HEK293 (cell line): Measurements from ENCODE around the gene YDJC.
A peak's percentile ranks its signal among the peaks of the same experiment; 100 is the strongest.

Experiments used
- AEBP2 ChIP-seq: fragments of 450-650 bp; formaldehyde crosslinking; IDR thresholded peaks from 2 replicates; pipeline ENCODE4 v1.5.1; 2016; ENCODE audit warnings: missing biosample characterization, missing genetic modification characterization, borderline replicate concordance
- HIC1 ChIP-seq: fragments of 450-650 bp; formaldehyde crosslinking; IDR thresholded peaks from 2 replicates; pipeline ENCODE4 v1.5.1; 2016; ENCODE audit warnings: missing biosample characterization, missing genetic modification characterization
- HOXA7 ChIP-seq: sonication (generic); formaldehyde crosslinking; IDR thresholded peaks from 2 replicates; pipeline ENCODE4 v1.8.1; 2022; ENCODE audit warnings: missing genetic modification reagents, borderline replicate concordance
- MEIS1 ChIP-seq: sonication (generic); formaldehyde crosslinking; IDR thresholded peaks from 2 replicates; pipeline ENCODE4 v1.8.1; 2022; ENCODE audit warnings: missing genetic modification reagents, mild to moderate bottlenecking, borderline replicate concordance
- SALL2 ChIP-seq: fragments of 450-650 bp; formaldehyde crosslinking; IDR thresholded peaks from 2 replicates; pipeline ENCODE4 v1.5.0; 2017; ENCODE audit warnings: missing biosample characterization, mild to moderate bottlenecking, missing genetic modification characterization, borderline replicate concordance
- TCF7L2 ChIP-seq: IDR thresholded peaks from 2 replicates; pipeline ENCODE4 v1.6.1; 2011; ENCODE audit warnings: low read depth, mild to moderate bottlenecking, inconsistent platforms, low read length, moderate library complexity, borderline replicate concordance
- WT1 ChIP-seq: fragments of 450-650 bp; formaldehyde crosslinking; IDR thresholded peaks from 2 replicates; pipeline ENCODE4 v1.5.1; 2016; ENCODE audit warnings: missing biosample characterization, missing genetic modification characterization
- ZBTB48 ChIP-seq: fragments of 450-650 bp; formaldehyde crosslinking; IDR thresholded peaks from 2 replicates; pipeline ENCODE4 v1.5.1; 2016; ENCODE audit warnings: missing biosample characterization, missing genetic modification characterization
- ZNF169 ChIP-seq: fragments of 450-650 bp; formaldehyde crosslinking; IDR thresholded peaks from 2 replicates; pipeline ENCODE4 v1.5.1; 2016; ENCODE audit warnings: missing biosample characterization, missing genetic modification characterization
- ZNF175 ChIP-seq: fragments of 450-650 bp; formaldehyde crosslinking; IDR thresholded peaks from 2 replicates; pipeline ENCODE4 v1.5.1; 2016; ENCODE audit warnings: missing biosample characterization, missing genetic modification characterization
- ZNF24 ChIP-seq: fragments of 450-650 bp; formaldehyde crosslinking; IDR thresholded peaks from 2 replicates; pipeline ENCODE4 v1.5.1; 2016; ENCODE audit warnings: missing biosample characterization, missing genetic modification characterization
- ZNF266 ChIP-seq: fragments of 450-650 bp; formaldehyde crosslinking; IDR thresholded peaks from 2 replicates; pipeline ENCODE4 v1.5.1; 2016; ENCODE audit warnings: missing biosample characterization, missing genetic modification characterization, low read depth
- ZNF274 ChIP-seq, 2 experiments: fragments of 200-500 bp in 1 of 2; fragments of 450-650 bp in 1 of 2; sonication (Bioruptor generic) in 1 of 2; formaldehyde crosslinking in 1 of 2; IDR thresholded peaks; 2 replicates each; pipeline versions ENCODE4 v1.5.1 to v1.6.1; 2014 to 2016; ENCODE audit warnings: borderline replicate concordance in 1 of 2, inconsistent platforms in 1 of 2, low read length in 1 of 2, missing biosample characterization in 1 of 2, missing genetic modification characterization in 1 of 2
- ZNF366 ChIP-seq: fragments of 450-650 bp; formaldehyde crosslinking; conservative IDR thresholded peaks from 2 replicates; pipeline ENCODE4 v1.5.1; 2016; ENCODE audit warnings: missing biosample characterization, missing genetic modification characterization
- ZNF416 ChIP-seq: fragments of 450-650 bp; formaldehyde crosslinking; IDR thresholded peaks from 2 replicates; pipeline ENCODE4 v1.5.1; 2016; ENCODE audit warnings: missing biosample characterization, missing genetic modification characterization
- ZNF473 ChIP-seq: fragments of 450-650 bp; formaldehyde crosslinking; IDR thresholded peaks from 2 replicates; pipeline ENCODE4 v1.5.1; 2017; ENCODE audit warnings: missing biosample characterization, missing genetic modification characterization
- ZNF530 ChIP-seq: fragments of 450-650 bp; formaldehyde crosslinking; IDR thresholded peaks from 2 replicates; pipeline ENCODE4 v1.5.1; 2016; ENCODE audit warnings: low read depth, missing biosample characterization, missing genetic modification characterization
- ZNF549 ChIP-seq: fragments of 450-650 bp; IDR thresholded peaks from 2 replicates; pipeline ENCODE4 v1.5.1; 2018; ENCODE audit warnings: missing biosample characterization, missing genetic modification characterization, mild to moderate bottlenecking, inconsistent platforms, moderate library complexity
- ZNF624 ChIP-seq: fragments of 450-650 bp; formaldehyde crosslinking; IDR thresholded peaks from 2 replicates; pipeline ENCODE4 v1.5.1; 2017; ENCODE audit warnings: missing biosample characterization, missing genetic modification characterization
- ZNF76 ChIP-seq: fragments of 450-650 bp; formaldehyde crosslinking; IDR thresholded peaks from 2 replicates; pipeline ENCODE4; 2016; ENCODE audit warnings: low read depth, missing biosample characterization, missing genetic modification characterization, borderline replicate concordance
- ZSCAN23 ChIP-seq: fragments of 450-650 bp; formaldehyde crosslinking; IDR thresholded peaks from 2 replicates; pipeline ENCODE4 v1.5.1; 2016; ENCODE audit warnings: missing biosample characterization, missing genetic modification characterization
- ZXDB ChIP-seq: fragments of 450-650 bp; formaldehyde crosslinking; IDR thresholded peaks from 2 replicates; pipeline ENCODE4 v1.5.1; 2016; ENCODE audit warnings: missing biosample characterization, missing genetic modification characterization
- TF ChIP-seq, protein P1 (sequence below): fragments of 450-650 bp; IDR thresholded peaks from 2 replicates; pipeline ENCODE4 v1.5.1; 2018; ENCODE audit warnings: missing biosample characterization, missing genetic modification characterization
- TF ChIP-seq, protein P2 (sequence below): fragments of 450-650 bp; formaldehyde crosslinking; IDR thresholded peaks from 2 replicates; pipeline ENCODE4 v1.5.1; 2017; ENCODE audit warnings: missing biosample characterization, missing genetic modification characterization
- TF ChIP-seq, protein P3 (sequence below): fragments of 450-650 bp; formaldehyde crosslinking; IDR thresholded peaks from 2 replicates; pipeline ENCODE4 v1.5.1; 2016; ENCODE audit warnings: missing biosample characterization, missing genetic modification characterization
- TF ChIP-seq, protein P4 (sequence below): fragments of 450-650 bp; formaldehyde crosslinking; IDR thresholded peaks from 2 replicates; pipeline ENCODE4 v1.5.1; 2016; ENCODE audit warnings: missing biosample characterization, missing genetic modification characterization
- TF ChIP-seq, protein P5 (sequence below): fragments of 450-650 bp; formaldehyde crosslinking; IDR thresholded peaks from 2 replicates; pipeline ENCODE4 v1.5.1; 2017; ENCODE audit warnings: missing biosample characterization, missing genetic modification characterization

YDJC gene

GRCh38 chr22:21652010-21652546 lies 22.3 kb upstream of the YDJC start (continued):
- no peak for TF ChIP-seq ZNF24 (tag by site-specific recombination)
- no peak for TF ChIP-seq ZNF416 (tag by site-specific recombination)
- no peak for TF ChIP-seq SALL2
- TF ChIP-seq MEIS1 (CRISPR knock-in tag), result no peak
- TF ChIP-seq ZBTB48 (tag by site-specific recombination), result peak; percentile 54; the same call in 1 of the 2 replicates
- TF ChIP-seq, protein P1, sequence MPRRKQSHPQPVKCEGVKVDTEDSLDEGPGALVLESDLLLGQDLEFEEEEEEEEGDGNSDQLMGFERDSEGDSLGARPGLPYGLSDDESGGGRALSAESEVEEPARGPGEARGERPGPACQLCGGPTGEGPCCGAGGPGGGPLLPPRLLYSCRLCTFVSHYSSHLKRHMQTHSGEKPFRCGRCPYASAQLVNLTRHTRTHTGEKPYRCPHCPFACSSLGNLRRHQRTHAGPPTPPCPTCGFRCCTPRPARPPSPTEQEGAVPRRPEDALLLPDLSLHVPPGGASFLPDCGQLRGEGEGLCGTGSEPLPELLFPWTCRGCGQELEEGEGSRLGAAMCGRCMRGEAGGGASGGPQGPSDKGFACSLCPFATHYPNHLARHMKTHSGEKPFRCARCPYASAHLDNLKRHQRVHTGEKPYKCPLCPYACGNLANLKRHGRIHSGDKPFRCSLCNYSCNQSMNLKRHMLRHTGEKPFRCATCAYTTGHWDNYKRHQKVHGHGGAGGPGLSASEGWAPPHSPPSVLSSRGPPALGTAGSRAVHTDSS, result no peak
- TF ChIP-seq, protein P2, sequence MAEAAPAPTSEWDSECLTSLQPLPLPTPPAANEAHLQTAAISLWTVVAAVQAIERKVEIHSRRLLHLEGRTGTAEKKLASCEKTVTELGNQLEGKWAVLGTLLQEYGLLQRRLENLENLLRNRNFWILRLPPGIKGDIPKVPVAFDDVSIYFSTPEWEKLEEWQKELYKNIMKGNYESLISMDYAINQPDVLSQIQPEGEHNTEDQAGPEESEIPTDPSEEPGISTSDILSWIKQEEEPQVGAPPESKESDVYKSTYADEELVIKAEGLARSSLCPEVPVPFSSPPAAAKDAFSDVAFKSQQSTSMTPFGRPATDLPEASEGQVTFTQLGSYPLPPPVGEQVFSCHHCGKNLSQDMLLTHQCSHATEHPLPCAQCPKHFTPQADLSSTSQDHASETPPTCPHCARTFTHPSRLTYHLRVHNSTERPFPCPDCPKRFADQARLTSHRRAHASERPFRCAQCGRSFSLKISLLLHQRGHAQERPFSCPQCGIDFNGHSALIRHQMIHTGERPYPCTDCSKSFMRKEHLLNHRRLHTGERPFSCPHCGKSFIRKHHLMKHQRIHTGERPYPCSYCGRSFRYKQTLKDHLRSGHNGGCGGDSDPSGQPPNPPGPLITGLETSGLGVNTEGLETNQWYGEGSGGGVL (tag by site-specific recombination), result no peak
- no peak for TF ChIP-seq TCF7L2
- no peak for TF ChIP-seq WT1
- no peak for TF ChIP-seq ZNF266
- TF ChIP-seq ZNF76 (tag by site-specific recombination), result 0 out of 2 replicates have a peak, but pooled peaks have one; percentile 14
- TF ChIP-seq ZNF366 (tag by site-specific recombination), result no peak
- no peak for TF ChIP-seq AEBP2 (tag by site-specific recombination)
- TF ChIP-seq ZNF624 (tag by site-specific recombination), result no peak
- no peak for TF ChIP-seq HIC1
- TF ChIP-seq ZXDB (tag by site-specific recombination), result peak; percentile 71; the same call in 1 of the 2 replicates
- TF ChIP-seq, protein P3, sequence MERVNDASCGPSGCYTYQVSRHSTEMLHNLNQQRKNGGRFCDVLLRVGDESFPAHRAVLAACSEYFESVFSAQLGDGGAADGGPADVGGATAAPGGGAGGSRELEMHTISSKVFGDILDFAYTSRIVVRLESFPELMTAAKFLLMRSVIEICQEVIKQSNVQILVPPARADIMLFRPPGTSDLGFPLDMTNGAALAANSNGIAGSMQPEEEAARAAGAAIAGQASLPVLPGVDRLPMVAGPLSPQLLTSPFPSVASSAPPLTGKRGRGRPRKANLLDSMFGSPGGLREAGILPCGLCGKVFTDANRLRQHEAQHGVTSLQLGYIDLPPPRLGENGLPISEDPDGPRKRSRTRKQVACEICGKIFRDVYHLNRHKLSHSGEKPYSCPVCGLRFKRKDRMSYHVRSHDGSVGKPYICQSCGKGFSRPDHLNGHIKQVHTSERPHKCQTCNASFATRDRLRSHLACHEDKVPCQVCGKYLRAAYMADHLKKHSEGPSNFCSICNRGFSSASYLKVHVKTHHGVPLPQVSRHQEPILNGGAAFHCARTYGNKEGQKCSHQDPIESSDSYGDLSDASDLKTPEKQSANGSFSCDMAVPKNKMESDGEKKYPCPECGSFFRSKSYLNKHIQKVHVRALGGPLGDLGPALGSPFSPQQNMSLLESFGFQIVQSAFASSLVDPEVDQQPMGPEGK (tag by site-specific recombination), result peak; percentile 93
- TF ChIP-seq ZNF274 (IDR thresholded peaks at IDR 0.05; ENCODE audit: low read length), result no peak
- TF ChIP-seq ZNF274 (tag by site-specific recombination; IDR thresholded peaks at IDR 0.05; ENCODE audit: borderline replicate concordance), result no peak
- TF ChIP-seq, protein P4, sequence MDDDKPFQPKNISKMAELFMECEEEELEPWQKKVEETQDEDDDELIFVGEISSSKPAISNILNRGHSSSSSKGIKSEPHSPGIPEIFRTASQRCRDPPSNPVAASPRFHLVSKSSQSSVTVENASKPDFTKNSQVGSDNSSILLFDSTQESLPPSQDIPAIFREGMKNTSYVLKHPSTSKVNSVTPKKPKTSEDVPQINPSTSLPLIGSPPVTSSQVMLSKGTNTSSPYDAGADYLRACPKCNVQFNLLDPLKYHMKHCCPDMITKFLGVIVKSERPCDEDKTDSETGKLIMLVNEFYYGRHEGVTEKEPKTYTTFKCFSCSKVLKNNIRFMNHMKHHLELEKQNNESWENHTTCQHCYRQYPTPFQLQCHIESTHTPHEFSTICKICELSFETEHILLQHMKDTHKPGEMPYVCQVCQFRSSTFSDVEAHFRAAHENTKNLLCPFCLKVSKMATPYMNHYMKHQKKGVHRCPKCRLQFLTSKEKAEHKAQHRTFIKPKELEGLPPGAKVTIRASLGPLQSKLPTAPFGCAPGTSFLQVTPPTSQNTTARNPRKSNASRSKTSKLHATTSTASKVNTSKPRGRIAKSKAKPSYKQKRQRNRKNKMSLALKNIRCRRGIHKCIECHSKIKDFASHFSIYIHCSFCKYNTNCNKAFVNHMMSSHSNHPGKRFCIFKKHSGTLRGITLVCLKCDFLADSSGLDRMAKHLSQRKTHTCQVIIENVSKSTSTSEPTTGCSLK (tag by site-specific recombination), result no peak
- no peak for TF ChIP-seq ZSCAN23 (tag by site-specific recombination)
- TF ChIP-seq ZNF169 (tag by site-specific recombination), result no peak
- TF ChIP-seq ZNF473 (tag by site-specific recombination), result no peak
- no peak for TF ChIP-seq HOXA7 (CRISPR knock-in tag)
- TF ChIP-seq ZNF549 (tag by site-specific recombination), result no peak
- TF ChIP-seq ZNF530 (tag by site-specific recombination), result no peak
- no peak for TF ChIP-seq ZNF175
- TF ChIP-seq, protein P5, sequence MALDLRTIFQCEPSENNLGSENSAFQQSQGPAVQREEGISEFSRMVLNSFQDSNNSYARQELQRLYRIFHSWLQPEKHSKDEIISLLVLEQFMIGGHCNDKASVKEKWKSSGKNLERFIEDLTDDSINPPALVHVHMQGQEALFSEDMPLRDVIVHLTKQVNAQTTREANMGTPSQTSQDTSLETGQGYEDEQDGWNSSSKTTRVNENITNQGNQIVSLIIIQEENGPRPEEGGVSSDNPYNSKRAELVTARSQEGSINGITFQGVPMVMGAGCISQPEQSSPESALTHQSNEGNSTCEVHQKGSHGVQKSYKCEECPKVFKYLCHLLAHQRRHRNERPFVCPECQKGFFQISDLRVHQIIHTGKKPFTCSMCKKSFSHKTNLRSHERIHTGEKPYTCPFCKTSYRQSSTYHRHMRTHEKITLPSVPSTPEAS, result no peak
